Stimulated activated naive CD4-positive, alpha-beta T cell (primary cell): ENCODE measurements around the gene GARNL3.
A peak's percentile ranks its signal among the peaks of the same experiment; 100 is the strongest.

ENCODE experiments used
- DNase-seq, 6 experiments: peaks; one replicate each; lab custom pipeline; 2025; lab: John Stamatoyannopoulos, UW

The GARNL3 gene

GRCh38 chr9:127264462-127265219, at the start of gene GARNL3:
TSS of gene GARNL3 (plus strand) at chr9:127264774. CDS start at chr9:127264878, 104 bp downstream.
- no peak for DNase-seq

GRCh38 chr9:127215268-127216209, 49.0 kb upstream of the GARNL3 start:
- no peak for DNase-seq

- DNase-seq = no peak
These were observed 48.2 kb upstream of the GARNL3 start for GRCh38 chr9:127216210-127216887.

- DNase-seq = no peak
These were observed 47.7 kb upstream of the GARNL3 start for GRCh38 chr9:127216888-127217217.

GRCh38 chr9:127218818-127219217, 45.8 kb upstream of the GARNL3 start:
- no peak for DNase-seq

- DNase-seq = no peak
These were observed 45.1 kb upstream of the GARNL3 start for GRCh38 chr9:127219520-127219919.

- DNase-seq = peak in 1 of 6 experiments; percentile 19
These were observed 42.9 kb upstream of the GARNL3 start for GRCh38 chr9:127221695-127222094.

- DNase-seq = no peak
These were observed 42.0 kb upstream of the GARNL3 start for GRCh38 chr9:127222388-127223095.

- DNase-seq = no peak
These were observed 41.3 kb upstream of the GARNL3 start for GRCh38 chr9:127223266-127223665.

GRCh38 chr9:127223810-127224177, 40.8 kb upstream of the GARNL3 start:
- no peak for DNase-seq

- peak; percentile 72 to 88 (median 84) for DNase-seq
These were observed 40.2 kb upstream of the GARNL3 start for GRCh38 chr9:127224178-127224882.

GRCh38 chr9:127224883-127225739, 39.5 kb upstream of the GARNL3 start:
- peak; percentile 73 to 90 (median 88) for DNase-seq

- DNase-seq = no peak
These were observed 38.6 kb upstream of the GARNL3 start for GRCh38 chr9:127225801-127226625.

- DNase-seq = no peak
These were observed 34.7 kb upstream of the GARNL3 start for GRCh38 chr9:127229691-127230417.

GRCh38 chr9:127231666-127232065, 32.9 kb upstream of the GARNL3 start:
- no peak for DNase-seq

GRCh38 chr9:127232833-127233549, 31.6 kb upstream of the GARNL3 start:
- DNase-seq = no peak

GRCh38 chr9:127233550-127233949, 31.0 kb upstream of the GARNL3 start:
- no peak for DNase-seq

GRCh38 chr9:127233989-127234388, 30.6 kb upstream of the GARNL3 start:
- no peak for DNase-seq
